ENCODE measurements around the gene JAK3.

Gene JAK3

GRCh38 chr19:17865364-17866311 is 17.9 kb upstream of the JAK3 start:
- no peak for DNase-seq (ENCODE audit: low read depth)

DNA sequence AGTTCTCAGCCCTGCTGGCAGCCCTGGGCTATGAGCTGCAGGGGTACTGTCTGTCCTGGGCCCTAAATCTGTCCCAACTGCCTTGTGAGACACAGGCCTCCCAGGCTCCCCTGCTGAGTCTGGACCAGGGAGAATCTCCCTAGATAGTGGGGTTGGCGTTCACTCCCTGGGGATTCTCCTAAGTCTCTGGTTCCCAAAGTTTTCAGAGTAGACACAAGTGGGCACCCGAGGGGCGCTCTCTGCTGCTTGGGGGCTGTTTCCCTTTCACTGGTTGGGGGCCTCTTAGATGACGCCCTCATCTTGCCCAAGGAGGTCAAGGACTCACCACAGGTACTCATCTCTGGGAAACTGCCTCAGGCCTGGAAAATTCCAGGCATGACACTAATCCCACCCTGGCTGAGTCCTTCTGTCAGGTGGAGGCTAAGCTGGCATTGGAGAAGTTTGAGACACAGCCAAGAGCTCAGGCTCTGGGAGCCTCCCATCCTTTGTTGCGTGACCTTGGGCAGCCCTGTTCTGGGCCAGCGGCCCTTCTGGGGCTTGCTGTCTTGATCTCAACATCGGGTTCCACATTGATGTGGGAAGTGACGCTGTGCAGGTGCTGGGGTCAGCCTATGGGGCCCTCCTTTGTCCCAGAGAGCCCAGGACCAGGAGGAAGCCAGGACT is 15.9 kb upstream of the JAK3 start:
- DNase-seq (ENCODE audit: low read depth) = no peak

DNA sequence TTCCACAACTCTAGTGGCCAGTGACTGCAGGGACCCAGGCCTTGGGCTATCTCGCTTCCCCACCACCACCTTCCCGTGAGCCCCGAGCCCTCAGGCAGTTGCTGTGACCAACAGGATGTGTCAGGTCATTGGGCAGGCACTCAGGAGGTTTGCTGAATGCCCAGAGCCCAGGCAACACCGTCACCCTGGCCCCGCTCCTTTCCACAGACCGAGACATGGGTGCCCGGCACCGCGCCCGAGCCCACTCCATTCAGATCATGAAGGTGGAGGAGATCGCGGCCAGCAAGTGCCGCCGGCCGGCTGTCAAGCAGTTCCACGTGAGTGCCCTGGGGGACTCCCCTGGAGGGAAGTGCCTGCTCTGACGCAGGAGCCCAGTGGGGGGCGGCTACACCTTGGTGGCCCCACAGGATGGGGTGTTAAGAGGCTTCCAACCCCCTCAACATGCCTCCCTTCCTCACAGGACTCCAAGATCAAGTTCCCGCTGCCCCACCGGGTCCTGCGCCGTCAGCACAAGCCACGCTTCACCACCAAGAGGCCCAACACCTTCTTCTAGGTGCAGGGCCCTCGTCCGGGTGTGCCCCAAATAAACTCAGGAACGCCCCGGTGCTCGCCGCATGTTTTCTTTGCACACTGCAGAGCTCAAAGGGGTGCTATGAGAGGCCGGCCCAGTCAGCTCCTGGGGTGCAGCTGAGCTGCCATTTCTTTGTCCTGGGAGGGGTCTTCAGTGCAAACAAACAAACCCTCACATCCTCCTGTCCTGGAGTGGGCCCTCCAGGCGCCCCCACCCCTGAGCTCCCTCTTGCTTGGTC is 15.1 kb upstream of the JAK3 start:
- DNase-seq (ENCODE audit: low read depth) = no peak

DNA sequence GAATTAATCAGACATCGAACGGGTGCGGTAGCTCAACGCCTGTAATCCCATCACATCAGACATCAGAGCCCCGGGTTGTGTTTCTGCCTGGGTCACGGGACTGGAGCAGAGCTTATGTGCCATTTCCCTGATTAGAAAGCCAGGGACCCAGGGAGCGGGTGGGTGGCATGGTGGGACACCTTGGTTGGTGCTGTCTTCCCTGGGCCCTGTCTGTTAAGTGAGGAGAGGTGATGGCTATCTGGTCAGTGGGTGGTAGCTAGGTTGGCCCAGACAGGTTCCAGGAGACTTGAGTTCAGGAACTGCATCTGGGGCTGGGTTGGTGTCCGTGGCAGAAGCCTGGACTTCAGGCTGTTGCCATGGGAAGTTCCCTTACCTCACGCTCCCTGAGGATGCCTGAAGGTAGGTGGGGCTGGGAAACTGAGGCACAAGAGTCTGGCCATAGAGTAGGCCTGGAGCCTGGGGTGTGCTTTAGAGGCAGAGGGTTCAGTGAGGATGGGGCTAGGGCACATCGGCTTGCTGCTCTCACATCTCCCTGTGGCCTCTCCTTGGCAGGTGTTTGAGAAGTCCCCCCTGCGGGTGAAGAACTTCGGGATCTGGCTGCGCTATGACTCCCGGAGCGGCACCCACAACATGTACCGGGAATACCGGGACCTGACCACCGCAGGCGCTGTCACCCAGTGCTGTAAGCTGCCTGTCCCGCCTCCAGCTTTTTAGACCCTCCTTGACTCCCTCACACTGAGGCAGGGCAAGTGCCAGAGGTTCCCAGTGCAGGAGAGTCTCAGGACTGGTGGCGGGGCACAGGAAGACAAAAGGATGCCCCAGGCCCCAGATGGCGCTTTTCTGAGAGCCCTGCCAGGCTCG is 14.0 kb upstream of the JAK3 start:
- no peak for DNase-seq (ENCODE audit: low read depth)

GRCh38 chr19:17860993-17861360 is 13.2 kb upstream of the JAK3 start:
- DNase-seq (ENCODE audit: low read depth) = no peak

DNA sequence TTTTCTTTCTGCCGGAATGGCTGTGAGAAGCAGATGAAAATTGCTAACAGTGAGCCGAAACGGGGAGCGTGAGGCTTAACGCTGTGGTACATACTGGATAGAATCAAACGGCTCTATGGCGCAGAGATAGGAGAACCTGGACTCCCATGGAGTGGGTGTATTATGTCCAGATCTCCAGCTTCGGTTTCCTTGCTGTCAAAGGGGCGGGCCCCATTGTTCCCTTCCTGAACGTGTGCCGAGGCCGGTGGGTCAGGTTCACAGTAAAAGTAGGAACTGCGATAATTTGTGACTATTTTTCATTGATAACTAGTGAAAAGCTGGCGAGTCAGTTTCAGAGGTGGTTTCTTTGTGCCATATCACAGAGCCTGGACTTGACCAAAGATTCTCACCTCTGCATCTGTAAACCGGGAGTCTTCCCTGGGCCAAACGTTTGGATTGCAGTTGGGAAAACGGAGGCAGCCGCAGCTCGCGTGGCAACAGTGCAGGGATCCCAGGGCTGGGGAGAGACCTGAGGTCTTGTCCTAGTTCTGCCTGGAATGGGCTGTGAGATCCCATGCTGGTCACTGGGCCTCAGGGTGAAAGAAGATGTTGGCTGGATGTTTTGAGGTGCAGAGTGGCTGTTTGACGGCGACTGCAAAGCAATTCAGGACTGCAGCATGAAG is 12.7 kb upstream of the JAK3 start:
- DNase-seq (ENCODE audit: low read depth) = no peak

GRCh38 chr19:17859533-17860330 is 11.9 kb upstream of the JAK3 start, which contains the start of gene RPL18A:
TSS of gene RPL18A (plus strand) at chr19:17859910. CDS start at chr19:17859957, 47 bp downstream.
- DNase-seq (ENCODE audit: low read depth) = peak; percentile 95

DNA sequence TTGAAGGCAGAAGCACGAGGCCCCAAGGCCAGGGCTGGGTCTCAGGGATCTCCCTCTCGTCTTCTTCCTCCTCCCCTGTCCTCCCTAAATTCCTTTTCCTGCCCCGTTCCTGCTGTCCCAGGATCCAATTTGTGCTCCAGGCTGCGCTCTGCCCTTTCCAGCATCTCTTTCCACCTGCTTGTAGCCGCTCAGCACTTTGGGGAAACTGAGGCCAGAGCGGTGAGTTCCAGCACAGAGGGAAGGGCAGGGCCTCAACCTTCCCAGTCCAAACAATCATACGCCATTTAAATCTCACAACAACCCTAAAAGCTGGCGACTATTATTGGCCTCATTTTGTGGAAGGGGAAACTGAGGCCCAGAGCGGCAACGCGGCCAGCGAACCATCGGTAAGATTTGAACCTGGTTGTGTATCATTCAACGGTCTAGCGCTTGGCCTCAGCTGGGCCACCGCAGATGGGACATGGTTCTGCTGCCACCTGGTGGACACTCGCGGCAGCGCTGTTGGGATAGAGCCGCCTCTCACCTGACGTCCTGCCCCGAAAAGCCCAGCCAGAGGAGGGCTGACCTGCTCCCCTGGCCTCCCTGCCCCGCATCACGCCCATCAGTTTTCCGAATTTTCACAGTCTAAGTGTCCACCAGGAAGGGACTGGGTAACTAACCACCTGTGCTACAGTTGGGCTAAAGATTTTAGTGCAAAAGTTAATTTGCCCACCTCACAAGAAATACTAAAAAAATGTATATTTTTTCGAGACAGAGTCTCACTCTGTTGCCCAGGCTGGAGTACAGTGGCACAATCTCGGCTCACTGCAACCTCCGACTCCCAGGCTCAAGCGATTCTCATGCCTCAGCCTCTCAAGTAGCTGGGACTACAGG is 7.7 kb upstream of the JAK3 start:
- no peak for DNase-seq (ENCODE audit: low read depth)

DNA sequence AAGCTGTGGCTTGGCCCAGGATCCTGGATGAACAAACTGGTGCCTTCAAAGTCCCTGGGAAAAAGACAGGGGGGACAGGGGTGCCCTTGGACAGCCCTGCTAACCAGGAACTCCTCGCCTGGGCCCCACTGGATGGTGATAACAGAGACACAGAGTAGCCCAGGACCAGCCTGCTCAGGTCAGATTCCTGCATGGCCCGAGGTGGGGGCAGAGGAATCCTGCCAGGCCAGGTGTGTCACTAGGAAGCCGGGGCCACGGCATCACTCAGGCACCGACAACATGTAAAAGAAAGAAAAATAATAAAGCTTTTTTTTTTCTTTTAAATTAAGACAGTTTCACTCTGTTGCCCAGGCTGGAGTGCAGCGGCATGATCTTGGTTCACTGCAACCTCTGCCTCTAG is 6.3 kb upstream of the JAK3 start:
- no peak for DNase-seq (ENCODE audit: low read depth)

DNA sequence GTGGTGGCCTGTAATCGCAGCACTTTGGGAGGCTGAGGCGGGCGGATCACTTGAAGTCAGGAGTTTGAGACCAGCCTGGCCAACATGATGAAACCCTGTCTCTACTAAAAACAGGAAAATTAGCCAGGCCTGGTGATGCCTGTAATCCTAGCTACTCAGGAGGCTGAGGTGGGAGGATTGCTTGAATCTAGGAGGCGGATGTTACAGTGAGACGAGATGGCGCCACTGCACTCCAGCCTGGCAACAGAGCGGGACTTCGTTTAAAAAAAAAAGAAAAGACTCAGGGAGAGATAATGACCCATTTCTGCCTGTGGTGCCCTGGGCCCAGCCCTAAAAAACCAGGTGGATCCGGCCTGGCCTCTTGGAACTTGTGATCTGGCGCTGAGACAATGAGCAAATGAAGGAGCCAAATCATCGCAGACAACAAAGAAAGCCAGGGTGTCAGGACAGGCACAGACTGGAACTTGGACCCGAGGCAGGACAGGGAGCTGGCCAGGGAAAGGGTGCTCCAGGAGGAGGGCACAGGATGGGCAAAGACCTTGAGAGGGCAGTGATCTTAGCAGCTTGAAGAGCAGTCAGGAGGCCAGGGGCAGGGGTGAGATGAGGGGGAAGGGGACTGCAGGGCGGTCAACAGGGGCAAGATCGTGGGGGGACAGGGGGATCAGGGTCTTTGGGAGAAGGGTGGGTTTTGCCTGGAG is 962 bp upstream of the JAK3 start:
- DNase-seq (ENCODE audit: low read depth) = no peak

- no peak for DNase-seq (ENCODE audit: low read depth)
Measured at GRCh38 chr19:17846146-17846545, 1.6 kb downstream of the JAK3 start.

GRCh38 chr19:17843908-17844490 is 3.8 kb downstream of the JAK3 start:
- no peak for DNase-seq (ENCODE audit: low read depth)

DNA sequence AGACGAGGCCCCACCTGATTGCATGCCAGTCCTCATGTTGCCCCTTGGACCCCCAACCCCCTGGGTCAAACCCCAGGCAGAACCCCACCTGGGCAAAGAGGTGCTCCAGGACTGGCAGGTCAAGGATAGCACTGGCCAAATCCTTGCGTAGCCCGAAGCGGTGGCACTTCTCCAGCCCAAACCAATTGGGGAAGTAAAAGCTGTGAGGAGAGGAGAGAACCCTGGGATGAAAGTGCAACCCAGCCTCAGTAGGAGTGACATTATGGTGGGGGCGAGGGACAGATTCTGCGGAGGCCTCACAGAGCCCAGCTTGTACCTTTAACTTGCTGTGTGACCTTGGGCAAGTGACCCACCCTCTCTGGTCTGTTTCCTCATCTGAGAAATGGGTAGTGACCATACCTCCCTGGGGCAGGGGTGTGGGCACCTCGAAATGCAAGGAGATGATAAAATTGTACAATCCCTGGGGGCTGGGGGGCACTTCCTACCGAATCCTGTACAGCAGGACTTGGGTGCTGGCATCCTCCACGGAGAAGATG is 4.4 kb downstream of the JAK3 start:
- no peak for DNase-seq (ENCODE audit: low read depth)

- DNase-seq (ENCODE audit: low read depth) = no peak
Measured at GRCh38 chr19:17842663-17843291, 5.0 kb downstream of the JAK3 start.

DNA sequence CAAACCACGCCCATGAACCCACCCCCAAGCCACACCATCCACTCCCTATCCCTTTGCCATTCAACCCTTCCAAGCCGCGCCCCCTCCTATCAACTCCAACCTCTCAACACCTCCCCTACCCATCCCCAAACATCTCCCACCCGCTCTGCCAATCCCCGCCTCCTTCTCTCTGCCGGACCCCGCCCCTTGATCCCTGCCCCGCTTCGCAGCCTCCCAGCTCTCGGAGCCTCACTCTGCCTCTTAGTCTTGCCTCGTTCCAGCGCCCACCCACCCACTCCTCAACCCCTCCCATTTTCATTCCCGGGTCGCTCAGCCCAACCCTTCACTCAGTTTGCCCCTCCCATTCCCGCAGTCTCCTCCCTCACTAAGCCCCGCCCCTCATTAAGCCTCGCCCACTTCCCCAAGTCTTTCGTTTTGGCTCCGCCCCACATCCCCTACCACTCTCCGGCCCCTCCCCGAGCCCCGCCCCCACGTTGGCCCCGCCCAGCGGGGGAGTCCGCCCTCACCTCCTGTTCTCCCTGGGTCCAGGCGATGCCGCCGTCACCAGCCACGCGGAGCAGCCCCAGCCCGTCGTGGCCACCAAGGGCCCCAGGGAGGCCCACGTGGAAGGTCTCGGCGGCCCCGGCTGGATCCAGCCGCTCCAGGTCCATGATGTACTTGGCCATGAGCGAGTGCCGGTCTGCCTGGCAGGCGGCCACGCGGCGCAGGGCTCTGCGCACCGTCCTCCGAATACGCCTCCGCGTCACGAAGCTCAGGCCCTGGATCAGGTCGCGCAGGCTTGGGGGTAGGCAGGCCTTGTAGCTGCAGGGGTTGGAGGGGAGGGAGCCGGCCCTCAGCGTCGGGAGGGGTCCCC is 5.7 kb downstream of the JAK3 start:
- DNase-seq (ENCODE audit: low read depth) = no peak

GRCh38 chr19:17841371-17841809 is 6.4 kb downstream of the JAK3 start:
- DNase-seq (ENCODE audit: low read depth) = no peak

Measured in HS-27A (cell line).